HG03103 (cell line): ENCODE data around the gene ANKRD44.

Experiments used
- ATAC-seq: cut with Tn5 transposase; IDR thresholded peaks from one replicate; pipeline ENCODE4 v1.9.1; 2021; ENCODE audit warnings: low read depth; ENCODE audit not compliant: unreplicated experiment

ANKRD44 gene

GRCh38 chr2:197096649-197097048 lies 213.9 kb downstream of the ANKRD44 start:
- ATAC-seq = no peak

- ATAC-seq = no peak
These were observed 218.1 kb downstream of the ANKRD44 start for GRCh38 chr2:197092431-197092830.

GRCh38 chr2:197090742-197091367 lies 219.7 kb downstream of the ANKRD44 start:
- no peak for ATAC-seq

GRCh38 chr2:197089655-197090054 lies 220.9 kb downstream of the ANKRD44 start:
- ATAC-seq = no peak

- ATAC-seq = no peak
These were observed 221.9 kb downstream of the ANKRD44 start for GRCh38 chr2:197088694-197089093.

DNA sequence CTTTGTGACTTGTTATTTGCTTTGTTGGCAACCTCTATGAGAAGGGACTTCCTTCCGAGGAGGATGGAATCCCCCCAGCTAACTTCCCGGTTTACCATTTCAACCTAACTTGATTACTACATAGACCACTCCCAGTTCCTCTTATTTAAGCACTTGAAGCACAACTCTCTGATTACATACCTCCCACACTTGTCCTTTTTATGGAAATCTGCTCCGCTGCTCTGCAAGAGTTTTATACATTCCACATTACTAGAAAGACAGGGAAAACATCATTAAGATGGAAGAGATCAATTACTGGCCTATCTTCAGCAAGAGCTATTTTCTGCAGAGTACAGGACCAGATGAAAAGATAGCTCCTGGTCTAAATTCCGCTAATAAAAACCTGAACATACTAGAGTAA lies 224.1 kb downstream of the ANKRD44 start:
- no peak for ATAC-seq

- ATAC-seq = no peak
These were observed 224.9 kb downstream of the ANKRD44 start for GRCh38 chr2:197085665-197086064.

GRCh38 chr2:197081294-197081693 lies 229.3 kb downstream of the ANKRD44 start:
- ATAC-seq = no peak

DNA sequence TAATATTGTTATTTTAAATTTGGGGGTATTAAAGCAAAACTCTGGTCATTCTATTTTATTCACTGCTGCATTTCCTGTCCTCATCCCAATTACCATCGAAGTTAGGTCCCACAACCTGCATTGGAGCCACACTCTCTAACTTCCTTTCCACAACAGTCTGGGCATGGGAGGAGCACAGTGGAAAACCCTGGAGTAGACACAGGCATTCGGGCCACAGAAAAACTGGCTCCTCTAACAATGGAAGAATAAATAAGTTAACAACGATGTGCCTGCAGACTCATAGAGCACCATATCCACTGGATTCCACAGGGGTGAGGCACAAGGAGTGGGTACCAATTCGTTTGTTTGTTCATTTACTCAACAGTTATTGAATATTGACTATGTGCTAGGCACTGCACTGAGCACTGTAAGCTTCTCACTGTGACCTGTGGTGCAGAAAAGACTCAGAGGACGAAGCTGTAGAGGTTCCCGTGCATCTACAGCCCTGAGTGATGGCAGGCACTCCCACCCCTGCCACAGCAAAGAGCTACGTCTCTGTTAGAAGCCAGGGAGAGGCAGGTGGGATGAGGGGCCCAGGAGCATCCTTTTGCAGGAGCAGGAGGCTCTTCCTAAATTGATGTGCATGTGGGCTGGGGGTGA lies 229.9 kb downstream of the ANKRD44 start:
- no peak for ATAC-seq

DNA sequence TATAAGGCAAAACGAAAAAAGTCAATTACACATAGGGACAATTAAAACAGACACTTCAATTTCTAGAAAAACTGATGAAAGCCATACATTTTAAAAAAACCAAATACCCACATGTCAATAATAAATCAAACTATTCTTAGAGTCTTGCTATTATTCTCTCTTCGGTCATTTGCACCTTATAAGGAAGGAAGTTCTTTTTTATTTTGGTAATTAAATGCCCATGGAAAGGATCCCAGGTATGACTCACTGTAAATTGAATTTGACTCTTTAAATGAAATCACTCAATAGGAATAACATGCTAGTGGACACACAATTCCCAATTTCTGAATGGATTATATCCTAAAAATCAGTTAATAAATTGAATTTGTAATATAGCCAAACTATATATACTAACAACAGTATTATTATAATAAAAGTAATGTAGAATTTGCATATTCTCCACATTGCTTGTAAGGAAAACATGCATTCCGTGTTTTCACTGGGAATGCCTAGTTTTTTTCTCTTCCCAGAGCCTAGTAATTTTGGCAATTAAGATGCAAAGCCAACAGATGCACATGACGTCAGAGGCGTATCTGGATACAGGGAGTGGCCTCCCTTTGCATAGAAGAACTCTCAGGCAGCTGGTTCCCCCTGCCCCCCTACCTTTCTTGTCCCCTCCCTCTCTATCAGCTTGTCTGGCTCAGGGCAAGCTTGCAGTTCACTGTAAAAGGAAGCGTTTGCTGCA lies 230.6 kb downstream of the ANKRD44 start:
- no peak for ATAC-seq

GRCh38 chr2:197079414-197079813 lies 231.2 kb downstream of the ANKRD44 start:
- no peak for ATAC-seq

DNA sequence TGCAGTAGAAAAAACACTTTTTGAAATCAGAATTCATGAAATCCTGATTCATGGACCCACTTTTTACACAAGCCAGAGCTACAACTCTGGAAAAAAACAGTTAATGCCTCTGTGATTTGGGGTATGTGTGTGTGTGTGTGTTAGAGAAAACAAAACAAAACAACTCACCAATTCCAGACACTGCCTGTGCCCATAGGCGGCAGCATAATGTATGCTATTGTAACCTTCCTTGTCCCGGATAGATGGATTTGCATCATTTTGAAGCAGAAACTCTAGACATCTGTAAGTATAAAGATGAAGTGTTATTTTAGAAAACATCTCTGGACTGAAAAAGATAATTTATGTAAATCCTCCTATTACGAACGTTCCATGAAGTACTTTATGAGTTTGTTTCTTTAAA lies 232.0 kb downstream of the ANKRD44 start:
- no peak for ATAC-seq

DNA sequence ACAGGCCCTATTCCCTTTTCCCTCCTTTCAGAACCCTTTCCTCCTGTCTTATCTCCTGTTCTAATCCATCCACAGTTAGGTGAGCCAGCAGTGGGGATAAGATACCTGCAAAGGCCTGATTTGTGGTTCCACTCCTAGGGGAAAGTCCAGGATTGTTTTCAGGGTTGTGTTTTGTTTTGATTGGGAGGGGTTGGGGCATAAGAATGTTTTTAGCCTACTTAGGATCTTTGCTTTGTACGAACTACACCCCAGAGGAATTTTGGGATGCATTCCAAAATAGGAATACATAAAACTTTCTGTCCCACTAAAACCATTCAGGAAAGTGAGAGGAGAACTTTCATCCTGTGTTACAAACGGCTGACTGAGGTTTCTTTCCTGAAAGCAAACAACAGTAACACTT lies 233.2 kb downstream of the ANKRD44 start:
- ATAC-seq = no peak

GRCh38 chr2:197076652-197077051 lies 233.9 kb downstream of the ANKRD44 start:
- ATAC-seq = no peak

GRCh38 chr2:197075754-197076337 lies 234.7 kb downstream of the ANKRD44 start:
- ATAC-seq = no peak

DNA sequence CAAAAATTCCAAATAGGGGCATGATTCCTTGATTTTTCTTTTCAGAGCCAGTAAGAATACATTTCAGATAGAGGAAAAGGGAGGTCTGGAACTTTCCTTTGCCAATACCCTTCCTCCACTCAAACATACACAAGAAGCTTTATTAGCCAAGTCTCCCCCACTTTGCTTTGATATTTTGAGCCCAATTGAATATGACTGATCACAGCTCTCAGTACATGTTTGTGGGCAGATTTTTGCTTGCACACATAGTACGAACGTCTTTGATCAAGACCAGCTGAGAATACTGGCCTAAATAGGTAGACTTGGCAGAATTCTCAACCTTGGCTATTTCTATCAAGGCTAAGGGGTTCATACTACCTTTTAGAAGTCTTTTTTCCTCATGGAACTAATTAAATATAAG lies 235.3 kb downstream of the ANKRD44 start:
- no peak for ATAC-seq

GRCh38 chr2:197073701-197074433 lies 236.7 kb downstream of the ANKRD44 start:
- ATAC-seq = no peak

DNA sequence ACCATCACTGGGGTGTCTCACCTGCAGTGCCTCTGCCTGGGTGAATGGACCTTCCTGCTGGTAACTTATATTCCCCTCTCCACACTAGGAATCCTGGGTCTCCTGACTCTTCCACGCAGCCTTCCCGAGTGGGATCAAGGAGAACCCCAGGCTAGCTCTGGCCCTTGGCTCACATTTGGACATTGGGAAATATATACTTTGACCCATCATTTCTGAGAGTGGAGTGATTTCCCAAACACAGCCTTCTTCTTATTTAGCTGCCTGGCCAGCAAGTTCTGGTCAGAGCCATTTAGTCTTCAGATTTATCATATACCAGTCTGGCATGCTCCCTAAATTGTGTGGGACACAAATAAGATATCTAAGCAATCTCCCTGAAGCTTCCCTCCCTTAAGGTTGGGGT lies 237.3 kb downstream of the ANKRD44 start:
- no peak for ATAC-seq

DNA sequence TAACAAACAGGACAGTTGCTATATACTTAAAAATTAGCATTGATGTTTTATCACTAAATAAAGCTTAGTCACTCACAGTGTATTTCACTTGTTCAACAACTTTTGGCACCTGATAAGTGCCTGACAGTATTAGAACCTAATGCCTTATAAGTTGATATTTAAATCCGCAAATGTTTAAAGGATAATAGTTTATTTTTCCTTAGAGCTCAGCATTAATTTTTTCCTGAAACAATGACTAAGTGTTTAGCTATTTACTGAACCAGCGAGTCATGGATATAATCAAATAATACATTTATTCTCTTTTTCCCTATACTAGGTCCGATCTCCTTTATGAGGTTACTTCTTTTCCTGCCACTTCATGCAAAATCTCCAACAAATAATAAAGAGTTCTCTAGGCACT lies 238.0 kb downstream of the ANKRD44 start:
- ATAC-seq = no peak

GRCh38 chr2:197071790-197072436 lies 238.7 kb downstream of the ANKRD44 start:
- no peak for ATAC-seq
